SK-N-SH (cell line): ENCODE data around the gene TUBGCP6. TPM values are rescaled to one million over a fixed set of nuclear protein-coding genes. Genes with fewer than 3 reads are reported as not detected.

Experiments used
- CTCF ChIA-PET: fragments of 300-600, 350-600 bp; formaldehyde crosslinking; extraction: SDS; loops from one replicate; lab custom pipeline; 2021; lab: Yijun Ruan, JAX
- POLR2A ChIA-PET: fragments of 350-600 bp; sonication (Branson Sonifier 250); formaldehyde crosslinking; extraction: SDS; loops from one replicate; lab custom pipeline; 2020; ENCODE audit warnings: antibody characterized with exemption, inconsistent platforms; lab: Yijun Ruan, JAX
- DNase-seq: peaks from one replicate; pipeline ENCODE4 v3.0.0; 2012
- H2AFZ ChIP-seq: fragments of 200-600 bp; sonication (generic); 2 replicates; pipeline ENCODE4 v1.8.1; 2016; ENCODE audit warnings: antibody characterized with exemption, mild to moderate bottlenecking, low read depth
- H3F3A ChIP-seq: fragments of 200-600 bp; sonication (generic); replicated peaks from 2 replicates; pipeline ENCODE3; 2016; ENCODE audit warnings: antibody characterized with exemption, mild to moderate bottlenecking; ENCODE audit not compliant: insufficient read depth
- H3K27ac ChIP-seq, 2 experiments: fragments of 200-500 bp in 1 of 2; fragments of 200-600 bp in 1 of 2; sonication (Bioruptor generic) in 1 of 2; sonication (generic), shearing (Covaris generic) in 1 of 2; 2 replicates each; pipeline versions ENCODE4 v1.5.1 to v1.6.1; 2014 to 2016; ENCODE audit warnings: low read depth in 2 of 2, inconsistent platforms in 1 of 2, low read length in 1 of 2, mild to moderate bottlenecking in 1 of 2, mixed read lengths in 1 of 2
- H3K27me3 ChIP-seq: fragments of 200-600 bp; sonication (generic), shearing (Covaris generic); 2 replicates; pipeline ENCODE4 v1.6.1; 2016; ENCODE audit warnings: mixed run types; ENCODE audit not compliant: insufficient read depth
- H3K36me3 ChIP-seq, 2 experiments: fragments of 200-500 bp in 1 of 2; fragments of 200-600 bp in 1 of 2; sonication (Bioruptor generic) in 1 of 2; sonication (generic) in 1 of 2; replicated peaks in 1 of 2; 2 replicates each; pipeline versions ENCODE3 to v1.5.1; 2014 to 2016; ENCODE audit warnings: low read length in 1 of 2, mild to moderate bottlenecking in 1 of 2; ENCODE audit not compliant: insufficient read depth in 2 of 2, control insufficient read depth in 1 of 2
- H3K4me1 ChIP-seq, 2 experiments: fragments of 200-500 bp in 1 of 2; fragments of 200-600 bp in 1 of 2; sonication (Bioruptor generic) in 1 of 2; sonication (generic), shearing (Covaris generic) in 1 of 2; 2 replicates each; pipeline versions ENCODE4 v1.5.1 to v1.6.1; 2014 to 2016; ENCODE audit warnings: low read depth in 1 of 2, low read length in 1 of 2, mixed run types in 1 of 2; ENCODE audit not compliant: insufficient read depth in 2 of 2, control insufficient read depth in 1 of 2
- H3K4me2 ChIP-seq: fragments of 200-600 bp; sonication (generic), shearing (Covaris generic); 2 replicates; pipeline ENCODE4 v1.6.1; 2017; ENCODE audit warnings: mixed run types
- H3K4me3 ChIP-seq, 2 experiments: fragments of 200-500 bp in 1 of 2; fragments of 200-600 bp in 1 of 2; sonication (Bioruptor generic) in 1 of 2; sonication (generic), shearing (Covaris generic) in 1 of 2; 2 replicates each; pipeline versions ENCODE4 v1.5.1 to v1.8.1; 2014 to 2016; ENCODE audit warnings: low read depth in 2 of 2, inconsistent platforms in 1 of 2, low read length in 1 of 2, mild to moderate bottlenecking in 1 of 2, mixed read lengths in 1 of 2, moderate library complexity in 1 of 2
- H3K79me2 ChIP-seq: fragments of 200-600 bp; sonication (generic); 2 replicates; pipeline ENCODE4 v1.8.1; 2017; ENCODE audit warnings: mild to moderate bottlenecking; ENCODE audit not compliant: insufficient read depth
- H3K9ac ChIP-seq: fragments of 200-600 bp; sonication (generic); 2 replicates; pipeline ENCODE4 v1.6.1; 2017; ENCODE audit warnings: mixed run types
- H3K9me2 ChIP-seq: fragments of 200-600 bp; sonication (generic); 2 replicates; pipeline ENCODE4 v1.6.1; 2017; ENCODE audit warnings: mixed run types
- H3K9me3 ChIP-seq: fragments of 200-600 bp; sonication (generic); 2 replicates; pipeline ENCODE4 v1.6.1; 2017; ENCODE audit warnings: mixed run types, mild to moderate bottlenecking, moderate library complexity
- H4K20me1 ChIP-seq: fragments of 200-600 bp; sonication (generic); 2 replicates; pipeline ENCODE4 v1.6.1; 2017; ENCODE audit warnings: mild to moderate bottlenecking, mixed run types; ENCODE audit not compliant: insufficient read depth
- EP300 ChIP-seq, 2 experiments: IDR thresholded peaks; 2 replicates each; pipeline versions ENCODE4 v1.4.0 to v1.6.1; 2012; ENCODE audit warnings: borderline replicate concordance in 1 of 2, low read depth in 1 of 2, low read length in 1 of 2
- FOSL2 ChIP-seq: IDR thresholded peaks from 2 replicates; pipeline ENCODE4 v1.4.0; 2012; ENCODE audit warnings: low read depth, mild to moderate bottlenecking, moderate library complexity, borderline replicate concordance
- JUND ChIP-seq: IDR thresholded peaks from 2 replicates; pipeline ENCODE4 v1.4.0; 2012
- MXI1 ChIP-seq: IDR thresholded peaks from 2 replicates; pipeline ENCODE4 v1.6.1; 2012; ENCODE audit warnings: mild to moderate bottlenecking, low read depth, low read length, improper control_type of control experiment
- RXRA ChIP-seq: IDR thresholded peaks from 2 replicates; pipeline ENCODE4 v1.4.0; 2012; ENCODE audit warnings: low read depth, mild to moderate bottlenecking, borderline replicate concordance
- SMC3 ChIP-seq: IDR thresholded peaks from 2 replicates; pipeline ENCODE4 v1.6.1; 2012; ENCODE audit warnings: low read depth, low read length, improper control_type of control experiment
- TEAD4 ChIP-seq: IDR thresholded peaks from 2 replicates; pipeline ENCODE4 v1.4.0; 2012; ENCODE audit warnings: mild to moderate bottlenecking, borderline replicate concordance; ENCODE audit not compliant: insufficient read depth
- YY1 ChIP-seq: IDR thresholded peaks from 2 replicates; pipeline ENCODE4 v1.4.0; 2012; ENCODE audit warnings: low read depth, mild to moderate bottlenecking
- ZBTB33 ChIP-seq: IDR thresholded peaks from 2 replicates; pipeline ENCODE4 v1.4.0; 2012; ENCODE audit warnings: low read depth, borderline replicate concordance
- WGBS: methylation state at CpG from one replicate; pipeline ENCODE4 v1.1.6; 2017; ENCODE audit warnings: low lambda C conversion rate; 5-methylcytosine and 5-hydroxymethylcytosine counted together
- polyA plus RNA-seq, 3 experiments: library from polyadenylated mRNA; depleted of rRNA; stranded (reverse); fragments of >200 nt; gene quantifications; 2 replicates each; pipeline ENCODE4 v1.2.3, GENCODE V29; 2012

Gene TUBGCP6
- polyA plus RNA-seq, 1 of the 3 experiments (the other 2 are of a cell fraction): 40.4 TPM

- WGBS: 89% methylated on average over 16 of the region's 22 CpGs
- no peak overlapping the region for H3K4me2 ChIP-seq
- no peak overlapping the region for H3K27ac ChIP-seq
- H2AFZ ChIP-seq: no peak overlapping the region
- POLR2A ChIA-PET: no interaction called here
- no peaks in the 10 kb centered on the region for H3K27me3 ChIP-seq
- no peaks in the 10 kb centered on the region for H4K20me1 ChIP-seq
- H3K9me2 ChIP-seq: no peaks in the 10 kb centered on the region
- no peaks in the 10 kb centered on the region for H3K79me2 ChIP-seq
- no peaks in the 10 kb centered on the region for H3K36me3 ChIP-seq
- DNase-seq: no peak
- no peaks in the 10 kb centered on the region for H3K9me3 ChIP-seq
- no peaks in the 10 kb centered on the region for H3K4me1 ChIP-seq
- H3K4me3 ChIP-seq: no peak overlapping the region
- H3K9ac ChIP-seq: no peak overlapping the region
- TF ChIP-seq FOSL2 (no peak), ZBTB33 (no peak), RXRA (no peak), EP300 (IDR thresholded peaks at IDR 0.05; ENCODE audit: borderline replicate concordance in 1 of 2, low read depth in 1 of 2, low read length in 1 of 2) (no peak)
- no peaks in the 10 kb centered on the region for H3F3A ChIP-seq
- CTCF ChIA-PET: no interaction called here
Observed at GRCh38 chr22:50178471-50178864, 66.4 kb downstream of the TUBGCP6 start.

GRCh38 chr22:50177537-50178470 is 67.0 kb downstream of the TUBGCP6 start:
- Histone ChIP-seq H3F3A (no peaks in the 10 kb centered on the region), H3K79me2 (no peaks in the 10 kb centered on the region), H3K27ac (no peak overlapping the region), H3K4me1 (no peaks in the 10 kb centered on the region), H3K9me3 (no peaks in the 10 kb centered on the region), H2AFZ (no peak overlapping the region), H3K27me3 (no peaks in the 10 kb centered on the region), H4K20me1 (no peaks in the 10 kb centered on the region), H3K4me2 (no peak overlapping the region), H3K9ac (no peak overlapping the region), H3K36me3 (no peaks in the 10 kb centered on the region), H3K9me2 (no peaks in the 10 kb centered on the region), H3K4me3 (no peak overlapping the region)
- no peak for TF ChIP-seq EP300 (IDR thresholded peaks at IDR 0.05; ENCODE audit: borderline replicate concordance in 1 of 2, low read depth in 1 of 2, low read length in 1 of 2)
- no peak for TF ChIP-seq JUND
- TF ChIP-seq YY1: no peak
- TF ChIP-seq TEAD4: no peak
- TF ChIP-seq SMC3: no peak
- no peak for TF ChIP-seq MXI1
- CTCF ChIA-PET: no interaction called here
- DNase-seq: no peak
- WGBS: 95% methylated on average over 73 of the region's 98 CpGs
- POLR2A ChIA-PET: no interaction called here
